HG03196 (cell line): ENCODE data around the gene SUPT16H.
"Not testable (repeated sequence)": the region's sequence is repeated elsewhere in the genome, so short reads cannot be mapped to it uniquely, and the experiment has no call there.

ENCODE experiments used
- ATAC-seq: cut with Tn5 transposase; IDR thresholded peaks from one replicate; pipeline ENCODE4 v1.9.1; 2021; ENCODE audit not compliant: unreplicated experiment

The SUPT16H gene

GRCh38 chr14:21367582-21368144 lies 16.2 kb downstream of the SUPT16H start:
- ATAC-seq: no peak

GRCh38 chr14:21356511-21356910 lies 27.3 kb downstream of the SUPT16H start:
- ATAC-seq: no peak

GRCh38 chr14:21352587-21352986 lies 31.2 kb downstream of the SUPT16H start:
- no peak for ATAC-seq

GRCh38 chr14:21350539-21350938 lies 33.3 kb downstream of the SUPT16H start:
- no peak for ATAC-seq

- ATAC-seq: no peak
Observed at GRCh38 chr14:21347201-21347600, 36.6 kb downstream of the SUPT16H start.

GRCh38 chr14:21346532-21347135 lies 37.2 kb downstream of the SUPT16H start:
- no peak for ATAC-seq

- no peak for ATAC-seq
Observed at GRCh38 chr14:21343035-21343794, 40.6 kb downstream of the SUPT16H start.

- ATAC-seq: no peak
Observed at GRCh38 chr14:21334202-21334906, 49.5 kb downstream of the SUPT16H start.

- no peak for ATAC-seq
Observed at GRCh38 chr14:21332950-21333349, 50.9 kb downstream of the SUPT16H start.

- no peak for ATAC-seq
Observed at GRCh38 chr14:21326972-21327371, 56.8 kb downstream of the SUPT16H start.

GRCh38 chr14:21322716-21323115 lies 61.1 kb downstream of the SUPT16H start:
- ATAC-seq: no peak

- no peak for ATAC-seq
Observed at GRCh38 chr14:21320913-21321312, 62.9 kb downstream of the SUPT16H start.

GRCh38 chr14:21317398-21317797 lies 66.4 kb downstream of the SUPT16H start:
- ATAC-seq: no peak

GRCh38 chr14:21313512-21313911 lies 70.3 kb downstream of the SUPT16H start:
- no peak for ATAC-seq

- ATAC-seq: no peak
Observed at GRCh38 chr14:21311614-21312013, 72.2 kb downstream of the SUPT16H start.

GRCh38 chr14:21309956-21310355 lies 73.9 kb downstream of the SUPT16H start:
- ATAC-seq: no peak

- ATAC-seq: no peak
Observed at GRCh38 chr14:21309238-21309636, 74.6 kb downstream of the SUPT16H start.

- ATAC-seq: peak; percentile 81
Observed at GRCh38 chr14:21308479-21309237, 75.2 kb downstream of the SUPT16H start.

- ATAC-seq: peak; percentile 11
Observed at GRCh38 chr14:21308132-21308478, 75.7 kb downstream of the SUPT16H start.

- ATAC-seq: no peak
Observed at GRCh38 chr14:21307637-21308036, 76.2 kb downstream of the SUPT16H start.

GRCh38 chr14:21302836-21303140 lies 81.0 kb downstream of the SUPT16H start:
- not testable (repeated sequence) for ATAC-seq
